HuH-7.5 (cell line): ENCODE measurements around the gene ZMIZ1.

Source experiments
- DNase-seq: peaks from one replicate; pipeline ENCODE4 v3.0.0; 2011; ENCODE audit warnings: low spot score

The ZMIZ1 gene

GRCh38 chr10:79050896-79051555 is 17.7 kb upstream of the ZMIZ1 start:
- no peak for DNase-seq

GRCh38 chr10:79051766-79052165 is 17.0 kb upstream of the ZMIZ1 start:
- DNase-seq: no peak

GRCh38 chr10:79052291-79053080 is 16.3 kb upstream of the ZMIZ1 start:
- DNase-seq: no peak

GRCh38 chr10:79053081-79053434 is 15.7 kb upstream of the ZMIZ1 start:
- no peak for DNase-seq

GRCh38 chr10:79053481-79054202 is 15.1 kb upstream of the ZMIZ1 start:
- no peak for DNase-seq

GRCh38 chr10:79054203-79055099 is 14.3 kb upstream of the ZMIZ1 start:
- DNase-seq: no peak

- no peak for DNase-seq
Observed at GRCh38 chr10:79055100-79055782, 13.5 kb upstream of the ZMIZ1 start.

GRCh38 chr10:79055892-79056291 is 12.9 kb upstream of the ZMIZ1 start:
- DNase-seq: no peak

- no peak for DNase-seq
Observed at GRCh38 chr10:79056361-79056735, 12.4 kb upstream of the ZMIZ1 start.

GRCh38 chr10:79056736-79057391 is 11.9 kb upstream of the ZMIZ1 start:
- DNase-seq: no peak

GRCh38 chr10:79057481-79058275 is 11.1 kb upstream of the ZMIZ1 start:
- DNase-seq: no peak

- peak; percentile 71 for DNase-seq
Observed at GRCh38 chr10:79058899-79059841, 9.6 kb upstream of the ZMIZ1 start.

- no peak for DNase-seq
Observed at GRCh38 chr10:79059859-79060379, 8.8 kb upstream of the ZMIZ1 start.

GRCh38 chr10:79060641-79061255 is 8.0 kb upstream of the ZMIZ1 start:
- no peak for DNase-seq

- DNase-seq: no peak
Observed at GRCh38 chr10:79061441-79062315, 7.1 kb upstream of the ZMIZ1 start.

GRCh38 chr10:79063071-79063491 is 5.7 kb upstream of the ZMIZ1 start:
- no peak for DNase-seq
